ENCODE data around the gene FOXP4. TPM values are rescaled to one million over a fixed set of nuclear protein-coding genes. Genes with fewer than 3 reads are reported as not detected.

Gene FOXP4
- total RNA-seq, 1 donor from 2014 or later: 27.9 TPM

DNA sequence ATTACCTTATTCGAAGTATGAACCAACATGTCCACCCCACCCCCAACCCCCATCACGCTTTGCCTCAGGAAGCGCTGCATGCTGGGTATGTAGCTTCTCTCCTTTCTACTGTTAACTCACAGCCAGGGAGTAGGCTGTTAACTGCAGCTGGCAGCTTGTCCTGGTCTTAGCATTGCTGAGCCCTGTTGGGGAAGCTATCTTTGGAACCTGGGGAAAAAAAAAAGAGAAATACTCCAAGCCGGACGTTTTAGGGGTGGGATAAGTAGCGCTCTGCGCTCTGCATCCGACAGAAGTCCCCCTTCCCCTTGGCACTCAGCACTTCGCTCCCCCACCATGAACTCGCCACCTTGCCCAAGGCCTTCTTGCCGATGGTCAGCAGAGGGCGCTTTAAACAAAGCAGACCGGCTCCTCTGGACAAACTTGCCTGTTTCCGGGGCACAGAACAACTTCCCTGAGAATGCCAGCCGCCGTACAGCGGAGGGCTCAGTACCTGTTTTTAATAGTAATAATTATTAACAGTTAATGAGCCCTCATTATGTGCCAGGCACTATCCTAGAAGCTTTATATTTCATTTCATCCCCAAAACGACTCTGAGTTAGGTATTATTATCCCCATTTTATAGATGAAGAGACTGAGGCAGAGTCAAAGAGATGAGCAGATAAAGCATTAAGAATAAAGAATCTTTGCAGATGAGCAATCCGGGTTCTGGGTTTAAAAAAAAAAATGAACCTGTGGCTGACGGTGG is 56.9 kb downstream of the FOXP4 start:
- H3K36me3 Mint-ChIP-seq (ENCODE audit: unreplicated experiment): no peaks in the 10 kb centered on the region
- H3K27me3 Mint-ChIP-seq (ENCODE audit: unreplicated experiment): peaks cover 11% of the 10 kb centered on the region
- peaks cover 4% of the 10 kb centered on the region for H3K4me1 Mint-ChIP-seq (ENCODE audit: low read depth, unreplicated experiment)
- H3K9me3 Mint-ChIP-seq (ENCODE audit: unreplicated experiment): peaks cover 1% of the 10 kb centered on the region
- H3K27ac Mint-ChIP-seq (ENCODE audit: unreplicated experiment): no peak overlapping the region
- TF ChIP-seq, protein P1, sequence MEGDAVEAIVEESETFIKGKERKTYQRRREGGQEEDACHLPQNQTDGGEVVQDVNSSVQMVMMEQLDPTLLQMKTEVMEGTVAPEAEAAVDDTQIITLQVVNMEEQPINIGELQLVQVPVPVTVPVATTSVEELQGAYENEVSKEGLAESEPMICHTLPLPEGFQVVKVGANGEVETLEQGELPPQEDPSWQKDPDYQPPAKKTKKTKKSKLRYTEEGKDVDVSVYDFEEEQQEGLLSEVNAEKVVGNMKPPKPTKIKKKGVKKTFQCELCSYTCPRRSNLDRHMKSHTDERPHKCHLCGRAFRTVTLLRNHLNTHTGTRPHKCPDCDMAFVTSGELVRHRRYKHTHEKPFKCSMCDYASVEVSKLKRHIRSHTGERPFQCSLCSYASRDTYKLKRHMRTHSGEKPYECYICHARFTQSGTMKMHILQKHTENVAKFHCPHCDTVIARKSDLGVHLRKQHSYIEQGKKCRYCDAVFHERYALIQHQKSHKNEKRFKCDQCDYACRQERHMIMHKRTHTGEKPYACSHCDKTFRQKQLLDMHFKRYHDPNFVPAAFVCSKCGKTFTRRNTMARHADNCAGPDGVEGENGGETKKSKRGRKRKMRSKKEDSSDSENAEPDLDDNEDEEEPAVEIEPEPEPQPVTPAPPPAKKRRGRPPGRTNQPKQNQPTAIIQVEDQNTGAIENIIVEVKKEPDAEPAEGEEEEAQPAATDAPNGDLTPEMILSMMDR (IDR thresholded peaks at IDR 0.05; ENCODE audit: partially characterized antibody, unreplicated experiment): peak; percentile 84
- peak overlapping the region; percentile 20 for H3K4me3 Mint-ChIP-seq (ENCODE audit: unreplicated experiment)
- peak; percentile 82 for DNase-seq

DNA sequence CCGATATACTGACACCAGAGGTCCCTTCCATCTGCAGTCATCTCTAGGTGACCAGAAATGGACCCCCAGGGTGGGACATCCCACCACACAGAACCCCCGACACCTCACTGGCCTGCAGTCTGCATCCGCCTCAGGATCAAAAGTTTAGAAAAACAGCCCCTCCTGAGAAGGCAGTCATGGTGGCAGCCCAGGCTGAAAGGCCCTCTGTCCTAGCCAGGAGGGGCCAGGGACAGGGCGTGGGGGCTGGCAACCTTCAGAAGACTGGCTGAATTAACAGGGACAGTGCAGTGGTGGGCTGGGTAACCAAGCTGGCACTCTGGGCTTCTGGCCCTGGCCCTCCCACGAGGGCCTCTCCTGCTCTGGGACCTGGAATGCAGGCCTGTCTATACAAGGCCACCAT is 57.8 kb downstream of the FOXP4 start:
- DNase-seq: no peak
- TF ChIP-seq, protein P1 (IDR thresholded peaks at IDR 0.05; ENCODE audit: partially characterized antibody, unreplicated experiment): no peak
- Mint-ChIP-seq H3K27ac (ENCODE audit: unreplicated experiment) (peak overlapping the region; percentile 55), H3K36me3 (ENCODE audit: unreplicated experiment) (no peaks in the 10 kb centered on the region), H3K27me3 (ENCODE audit: unreplicated experiment) (peaks cover 11% of the 10 kb centered on the region), H3K4me1 (ENCODE audit: low read depth, unreplicated experiment) (peaks cover 5% of the 10 kb centered on the region), H3K9me3 (ENCODE audit: unreplicated experiment) (peaks cover 1% of the 10 kb centered on the region), H3K4me3 (ENCODE audit: unreplicated experiment) (no peak overlapping the region)

DNA sequence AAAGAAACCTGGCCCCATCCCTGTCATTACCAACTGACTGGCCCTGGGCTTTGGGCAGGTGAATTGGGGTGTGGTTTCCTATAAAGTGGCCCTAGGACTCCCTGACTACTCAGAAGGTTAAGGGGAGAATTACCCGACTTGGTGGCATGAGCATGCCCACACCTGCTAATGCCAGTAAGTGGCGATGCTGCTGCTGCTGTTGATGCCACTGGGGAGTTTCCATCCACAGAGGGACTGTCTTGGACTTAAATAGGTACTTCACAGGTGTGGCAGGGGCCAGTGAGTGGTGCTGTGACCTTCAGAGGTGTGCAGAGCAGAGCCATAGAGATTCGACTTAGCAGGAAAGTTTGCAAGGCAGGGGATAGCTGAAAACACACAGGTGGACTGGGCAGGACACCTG is 59.5 kb downstream of the FOXP4 start:
- Mint-ChIP-seq H3K27me3 (ENCODE audit: unreplicated experiment) (peaks cover 11% of the 10 kb centered on the region), H3K4me3 (ENCODE audit: unreplicated experiment) (no peak overlapping the region), H3K27ac (ENCODE audit: unreplicated experiment) (no peak overlapping the region), H3K9me3 (ENCODE audit: unreplicated experiment) (peaks cover 1% of the 10 kb centered on the region), H3K36me3 (ENCODE audit: unreplicated experiment) (peaks cover 3% of the 10 kb centered on the region), H3K4me1 (ENCODE audit: low read depth, unreplicated experiment) (peaks cover 5% of the 10 kb centered on the region)
- no peak for DNase-seq
- TF ChIP-seq, protein P1 (IDR thresholded peaks at IDR 0.05; ENCODE audit: partially characterized antibody, unreplicated experiment): no peak

DNA sequence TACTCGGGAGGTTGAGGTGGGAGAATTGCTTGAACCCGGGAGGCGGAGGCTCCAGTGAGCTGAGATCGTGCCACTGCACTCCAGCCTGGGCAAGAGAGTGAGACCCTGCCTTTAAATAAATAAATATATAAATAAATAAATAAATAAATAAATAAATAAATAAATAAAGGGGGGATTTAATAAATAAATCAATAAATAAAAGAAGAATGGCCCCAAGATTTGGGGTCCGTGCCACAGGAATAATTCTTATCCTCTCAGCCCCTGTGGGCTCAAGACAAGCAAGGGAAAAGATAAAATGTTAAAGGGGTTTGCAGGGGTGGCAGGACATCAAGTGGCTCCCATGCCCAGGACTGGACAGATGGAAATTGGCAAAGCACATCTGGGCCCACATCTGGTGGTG is 60.9 kb downstream of the FOXP4 start:
- Mint-ChIP-seq H3K4me1 (ENCODE audit: low read depth, unreplicated experiment) (peaks cover 3% of the 10 kb centered on the region), H3K27me3 (ENCODE audit: unreplicated experiment) (peaks cover 9% of the 10 kb centered on the region), H3K4me3 (ENCODE audit: unreplicated experiment) (no peak overlapping the region), H3K27ac (ENCODE audit: unreplicated experiment) (no peak overlapping the region), H3K36me3 (ENCODE audit: unreplicated experiment) (peaks cover 7% of the 10 kb centered on the region), H3K9me3 (ENCODE audit: unreplicated experiment) (peaks cover 1% of the 10 kb centered on the region)
- DNase-seq: no peak
- TF ChIP-seq, protein P1 (IDR thresholded peaks at IDR 0.05; ENCODE audit: partially characterized antibody, unreplicated experiment): no peak

DNA sequence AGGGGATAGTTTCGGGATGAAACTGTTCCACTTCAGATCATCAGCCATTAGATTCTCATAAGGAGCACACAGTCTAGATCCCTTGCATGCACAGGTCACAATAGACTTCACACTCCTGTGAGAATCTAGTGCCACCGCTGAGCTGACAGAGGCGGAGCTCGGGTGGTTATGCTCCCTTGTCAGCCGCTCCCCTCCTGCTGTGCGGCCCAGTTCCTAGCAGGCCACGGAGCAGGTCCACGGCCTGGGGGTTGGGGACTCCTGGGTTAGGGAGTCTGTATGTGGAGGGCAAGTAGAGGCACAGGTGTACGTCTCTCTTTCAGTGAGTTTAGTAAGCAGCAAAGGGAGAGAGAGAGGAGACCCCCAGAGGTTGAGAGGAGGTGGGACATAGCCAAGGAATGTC is 61.6 kb downstream of the FOXP4 start:
- Mint-ChIP-seq H3K4me1 (ENCODE audit: low read depth, unreplicated experiment) (peaks cover 1% of the 10 kb centered on the region), H3K4me3 (ENCODE audit: unreplicated experiment) (no peak overlapping the region), H3K9me3 (ENCODE audit: unreplicated experiment) (peaks cover 4% of the 10 kb centered on the region), H3K27ac (ENCODE audit: unreplicated experiment) (no peak overlapping the region), H3K27me3 (ENCODE audit: unreplicated experiment) (peaks cover 9% of the 10 kb centered on the region), H3K36me3 (ENCODE audit: unreplicated experiment) (peaks cover 12% of the 10 kb centered on the region)
- TF ChIP-seq, protein P1 (IDR thresholded peaks at IDR 0.05; ENCODE audit: partially characterized antibody, unreplicated experiment): no peak
- DNase-seq: no peak
